Mesenchymal stem cell (in vitro differentiated cells and primary cell): ENCODE data around the gene GPR42.

Source experiments
- DNase-seq: peaks from one replicate; pipeline ENCODE4 v3.0.0-alpha.2; 2013
- H2AFZ ChIP-seq: one replicate; pipeline ENCODE4 v1.6.1; 2013; ENCODE audit warnings: low read depth, mild to moderate bottlenecking, control low read depth, inconsistent platforms, low read length, moderate library complexity
- H2AK5ac ChIP-seq: 2 replicates; pipeline ENCODE4 v1.6.1; 2013; ENCODE audit warnings: low read length, moderate library complexity, mild to moderate bottlenecking, inconsistent platforms; ENCODE audit not compliant: severe bottlenecking
- H2BK120ac ChIP-seq: one replicate; pipeline ENCODE4 v1.6.1; 2013; ENCODE audit warnings: low read depth, mild to moderate bottlenecking, inconsistent platforms, low read length, moderate library complexity
- H2BK12ac ChIP-seq, 2 experiments: one replicate each; pipeline ENCODE4 v1.6.1; 2013; ENCODE audit warnings: inconsistent platforms in 2 of 2, low read length in 2 of 2, mild to moderate bottlenecking in 2 of 2, moderate library complexity in 2 of 2, control low read depth in 1 of 2
- H2BK15ac ChIP-seq: one replicate; pipeline ENCODE4 v1.6.1; 2013; ENCODE audit warnings: mild to moderate bottlenecking, low read depth, inconsistent platforms; ENCODE audit not compliant: poor library complexity, severe bottlenecking
- H2BK5ac ChIP-seq: 2 replicates; pipeline ENCODE4 v1.6.1; 2013; ENCODE audit warnings: low read depth, mild to moderate bottlenecking, low read length, control low read depth, inconsistent platforms; ENCODE audit not compliant: poor library complexity, severe bottlenecking
- H3K14ac ChIP-seq, 2 experiments: one replicate each; pipeline ENCODE4 v1.6.1; 2013; ENCODE audit warnings: inconsistent platforms in 2 of 2, low read length in 2 of 2, control low read depth in 1 of 2, mild to moderate bottlenecking in 1 of 2, moderate library complexity in 1 of 2
- H3K18ac ChIP-seq, 2 experiments: one replicate each; pipeline ENCODE4 v1.6.1; 2013; ENCODE audit warnings: inconsistent platforms in 2 of 2, low read length in 2 of 2, control low read depth in 1 of 2, low read depth in 1 of 2, mild to moderate bottlenecking in 1 of 2
- H3K23ac ChIP-seq, 2 experiments: one replicate each; pipeline ENCODE4 v1.6.1; 2013; ENCODE audit warnings: inconsistent platforms in 2 of 2, low read length in 2 of 2, mild to moderate bottlenecking in 2 of 2, moderate library complexity in 2 of 2, control low read depth in 1 of 2
- H3K27ac ChIP-seq: 2 replicates; pipeline ENCODE4 v1.5.1; 2013; ENCODE audit warnings: mild to moderate bottlenecking, moderate library complexity, low read length, control low read depth, inconsistent platforms; ENCODE audit not compliant: poor library complexity, severe bottlenecking
- H3K27me3 ChIP-seq, 2 experiments: 2 replicates each; pipeline versions ENCODE4 v1.6.1 to v1.7.0; 2013; ENCODE audit warnings: low read length in 2 of 2, mild to moderate bottlenecking in 2 of 2, moderate library complexity in 2 of 2, control low read depth in 1 of 2, inconsistent platforms in 1 of 2; ENCODE audit not compliant: control insufficient read depth in 1 of 2, insufficient read depth in 1 of 2
- H3K36me3 ChIP-seq, 2 experiments: 2 replicates each; pipeline versions ENCODE4 v1.6.1 to v1.7.0; 2013; ENCODE audit warnings: low read length in 2 of 2, control low read depth in 1 of 2, inconsistent platforms in 1 of 2, low read depth in 1 of 2, mild to moderate bottlenecking in 1 of 2; ENCODE audit not compliant: insufficient read depth in 2 of 2, control insufficient read depth in 1 of 2
- H3K4ac ChIP-seq, 2 experiments: one replicate each; pipeline ENCODE4 v1.6.1; 2013; ENCODE audit warnings: inconsistent platforms in 2 of 2, low read length in 2 of 2, mild to moderate bottlenecking in 2 of 2, moderate library complexity in 2 of 2, control low read depth in 1 of 2, low read depth in 1 of 2
- H3K4me1 ChIP-seq: 2 replicates; pipeline ENCODE4 v1.6.1; 2013; ENCODE audit warnings: low read depth, low read length, control low read depth; ENCODE audit not compliant: control insufficient read depth, insufficient read depth
- H3K4me2 ChIP-seq: 2 replicates; pipeline ENCODE4 v1.6.1; 2013; ENCODE audit warnings: low read length, mild to moderate bottlenecking, inconsistent platforms; ENCODE audit not compliant: poor library complexity, severe bottlenecking
- H3K4me3 ChIP-seq, 2 experiments: 2 replicates each; pipeline versions ENCODE4 v1.5.1 to v1.7.0; 2013; ENCODE audit warnings: low read length in 2 of 2, mild to moderate bottlenecking in 2 of 2, control low read depth in 1 of 2, low read depth in 1 of 2; ENCODE audit not compliant: insufficient read depth in 1 of 2
- H3K79me1 ChIP-seq: replicated peaks from 2 replicates; pipeline ENCODE4 v1.6.1; 2013; ENCODE audit warnings: mild to moderate bottlenecking, control low read depth, low read length, inconsistent platforms; ENCODE audit not compliant: poor library complexity, severe bottlenecking
- H3K9ac ChIP-seq: 2 replicates; pipeline ENCODE4 v1.7.0; 2013; ENCODE audit warnings: mild to moderate bottlenecking, low read length, moderate library complexity
- H3K9me3 ChIP-seq: 2 replicates; pipeline ENCODE4 v1.7.0; 2013; ENCODE audit warnings: mild to moderate bottlenecking, low read length; ENCODE audit not compliant: control insufficient read depth
- H4K8ac ChIP-seq: one replicate; pipeline ENCODE4 v1.6.1; 2013; ENCODE audit warnings: inconsistent platforms, mild to moderate bottlenecking, low read length, moderate library complexity
- H4K91ac ChIP-seq: one replicate; pipeline ENCODE4 v1.6.1; 2013; ENCODE audit warnings: mild to moderate bottlenecking, low read length, inconsistent platforms
- WGBS: methylation state at CpG from one replicate; pipeline ENCODE4 v1.1.7; 2013; ENCODE audit warnings: mixed read lengths; 5-methylcytosine and 5-hydroxymethylcytosine counted together

Gene GPR42

DNA sequence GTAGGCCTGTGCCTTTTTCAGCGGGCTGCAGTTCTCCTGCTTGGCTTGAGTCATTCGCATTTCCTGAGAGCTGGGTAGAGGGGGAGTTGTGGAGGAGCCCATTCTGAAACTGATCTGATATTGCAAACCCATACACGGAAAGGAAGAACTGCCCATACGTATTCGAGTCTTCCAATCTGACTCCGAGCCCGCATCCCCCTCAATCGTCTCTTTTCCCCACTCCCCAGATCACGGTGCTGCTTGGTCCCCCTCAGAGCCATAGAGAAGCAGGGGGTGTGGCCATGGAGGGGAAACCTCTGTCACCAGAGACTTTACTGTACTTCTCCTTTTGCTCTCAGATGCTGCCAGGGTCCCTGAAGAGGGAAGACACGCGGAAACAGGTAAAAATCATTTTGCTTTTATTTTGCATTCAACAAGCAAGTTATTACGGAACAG lies 42.0 kb upstream of the GPR42 start, which contains the start of gene CD22:
Gene CD22 (plus strand): TSS at position 337 of the 435 bp plus-strand sequence. CDS start 2,854 bp downstream, outside the sequence.
- Histone ChIP-seq H3K9me3 (no peaks in the 10 kb centered on the region), H2BK5ac (no peak within 1 kb of the TSS)
- WGBS, result 87% methylated on average over 12 of the region's 12 CpGs

DNA sequence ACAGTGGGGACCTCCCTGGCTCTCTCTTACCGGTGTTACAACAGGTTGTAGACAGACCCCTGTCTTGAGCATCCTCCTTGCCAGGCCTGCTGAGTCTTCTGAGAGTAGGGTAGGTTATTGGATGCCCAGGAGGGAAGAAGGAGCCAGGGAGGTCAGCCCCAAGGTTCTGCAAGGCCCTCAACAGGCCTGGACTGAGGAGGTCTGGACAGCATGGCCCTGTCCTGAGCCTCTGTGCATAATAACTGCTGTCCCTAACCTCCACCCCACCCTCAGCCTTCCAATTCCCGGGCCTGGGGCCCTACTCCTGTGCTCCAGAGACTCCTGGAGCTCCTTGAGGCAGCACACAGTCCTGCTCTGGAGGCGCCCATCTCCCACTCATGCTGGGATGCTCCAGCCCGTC lies 41.5 kb upstream of the GPR42 start:
- Histone ChIP-seq H2BK15ac (no peak overlapping the region), H2BK5ac (no peak overlapping the region), H3K4me2 (no peak overlapping the region), H4K91ac (no peak overlapping the region), H3K4me3 (no peak overlapping the region), H3K23ac (no peak overlapping the region), H3K14ac (no peak overlapping the region), H4K8ac (no peak overlapping the region), H2BK120ac (no peak overlapping the region), H3K4me1 (no peaks in the 10 kb centered on the region), H2AFZ (no peak overlapping the region), H3K27me3 (peaks cover 13 to 45% of the 10 kb centered on the region in 2 experiments), H3K27ac (no peak overlapping the region), H3K9me3 (no peaks in the 10 kb centered on the region), H3K4ac (no peak overlapping the region), H3K36me3 (no peaks in the 10 kb centered on the region), H3K79me1 (no peaks in the 10 kb centered on the region), H3K18ac (no peak overlapping the region), H2AK5ac (no peak overlapping the region), H3K9ac (no peak overlapping the region), H2BK12ac (no peak overlapping the region)
- 63% methylated on average over 4 of the region's 4 CpGs for WGBS
- no peak for DNase-seq

More for the DNA sequence above, 42.0 kb upstream of the GPR42 start, which contains the start of gene CD22:
- Histone ChIP-seq H2BK12ac (no peak within 1 kb of the TSS), H3K4me3 (no peak within 1 kb of the TSS), H3K27ac (no peak within 1 kb of the TSS), H3K23ac (no peak within 1 kb of the TSS), H4K8ac (no peak within 1 kb of the TSS), H2BK120ac (no peak within 1 kb of the TSS), H3K36me3 (no peaks in the 10 kb centered on the region), H2AFZ (no peak within 1 kb of the TSS), H3K4me2 (no peak within 1 kb of the TSS), H4K91ac (no peak within 1 kb of the TSS), H3K14ac (no peak within 1 kb of the TSS), H3K27me3 (peaks cover 13 to 43% of the 10 kb centered on the region in 2 experiments), H3K9ac (no peak within 1 kb of the TSS), H3K4me1 (no peaks in the 10 kb centered on the region), H2BK15ac (no peak within 1 kb of the TSS), H3K4ac (no peak within 1 kb of the TSS), H3K79me1 (no peaks in the 10 kb centered on the region), H3K18ac (no peak within 1 kb of the TSS), H2AK5ac (no peak within 1 kb of the TSS)
- DNase-seq, result no peak

DNA sequence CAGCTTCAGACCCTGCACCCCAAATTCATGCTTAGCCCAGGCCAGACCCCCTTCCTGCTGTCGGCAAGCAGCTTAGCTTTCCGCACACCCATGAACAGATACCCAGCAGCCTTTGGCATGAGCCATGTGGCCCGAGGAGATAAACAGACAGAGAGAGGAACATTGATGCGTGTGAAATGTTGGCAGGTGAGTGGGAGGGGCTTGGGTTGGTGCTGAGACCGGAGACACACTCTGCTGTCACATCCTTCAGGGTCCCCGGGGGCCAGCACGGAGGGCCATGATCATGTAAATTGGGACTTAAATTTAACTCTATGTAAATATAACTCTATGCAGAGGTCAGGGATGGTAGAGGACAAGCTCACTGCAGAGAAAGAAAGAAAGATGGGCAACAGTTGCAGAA lies 40.4 kb upstream of the GPR42 start:
- H2BK15ac ChIP-seq, result no peak overlapping the region
- no peak overlapping the region for H3K14ac ChIP-seq
- H3K79me1 ChIP-seq, result no peaks in the 10 kb centered on the region
- WGBS, result 87% methylated on average over 5 of the region's 7 CpGs
- H3K27me3 ChIP-seq, result peaks cover 13 to 45% of the 10 kb centered on the region in 2 experiments
- no peak overlapping the region for H4K91ac ChIP-seq
- H2AK5ac ChIP-seq, result no peak overlapping the region
- H3K4me3 ChIP-seq, result no peak overlapping the region
- no peak overlapping the region for H2AFZ ChIP-seq
- H3K36me3 ChIP-seq, result no peaks in the 10 kb centered on the region
- H3K4me1 ChIP-seq, result no peaks in the 10 kb centered on the region
- no peak overlapping the region for H3K4me2 ChIP-seq
- H3K4ac ChIP-seq, result no peak overlapping the region
- H3K9me3 ChIP-seq, result no peaks in the 10 kb centered on the region
- no peak overlapping the region for H3K27ac ChIP-seq
- no peak for DNase-seq
- H2BK5ac ChIP-seq, result no peak overlapping the region
- no peak overlapping the region for H3K23ac ChIP-seq
- no peak overlapping the region for H4K8ac ChIP-seq
- no peak overlapping the region for H2BK12ac ChIP-seq
- no peak overlapping the region for H3K18ac ChIP-seq
- no peak overlapping the region for H2BK120ac ChIP-seq
- H3K9ac ChIP-seq, result no peak overlapping the region

DNA sequence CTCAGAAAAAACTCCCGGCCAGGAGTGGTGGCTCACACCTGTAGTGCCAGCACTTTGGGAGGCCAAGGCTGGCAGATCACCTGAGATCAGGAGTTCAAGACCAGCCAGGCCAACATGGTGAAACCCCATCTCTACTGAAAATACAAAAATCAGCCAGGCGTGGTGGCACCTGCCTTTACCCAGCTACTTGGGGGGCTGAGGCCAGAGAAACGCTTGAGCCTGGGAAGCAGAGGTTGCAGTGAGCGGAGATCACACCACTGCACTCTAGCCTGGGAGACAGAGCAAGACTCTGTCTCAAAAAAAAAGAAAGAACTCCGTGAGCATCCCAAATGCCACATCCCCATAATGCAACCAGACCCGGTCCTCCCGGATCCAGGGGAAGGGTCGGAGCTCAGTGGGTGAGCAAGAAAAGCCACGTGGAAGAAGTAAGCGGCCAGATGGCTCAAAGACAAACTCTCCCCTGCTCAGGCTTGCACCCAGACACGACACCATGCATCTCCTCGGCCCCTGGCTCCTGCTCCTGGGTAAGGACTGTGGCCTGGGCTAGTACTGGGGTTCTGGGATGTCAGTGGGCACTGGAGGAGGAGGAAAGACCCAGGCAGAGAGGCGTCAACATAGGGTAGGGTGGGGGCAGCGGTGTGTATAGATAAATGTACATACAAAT lies 39.2 kb upstream of the GPR42 start:
- Histone ChIP-seq H3K79me1 (no peaks in the 10 kb centered on the region), H2BK5ac (no peak overlapping the region), H4K91ac (no peak overlapping the region), H3K36me3 (no peaks in the 10 kb centered on the region), H4K8ac (no peak overlapping the region), H3K27me3 (peaks cover 12 to 45% of the 10 kb centered on the region in 2 experiments), H2AK5ac (no peak overlapping the region), H2BK15ac (no peak overlapping the region), H3K9ac (no peak overlapping the region), H3K23ac (peak overlapping the region in 1 of 2 experiments; percentile 51), H3K4me1 (no peaks in the 10 kb centered on the region), H3K14ac (no peak overlapping the region), H2AFZ (no peak overlapping the region), H3K4me3 (no peak overlapping the region), H3K4ac (no peak overlapping the region), H3K4me2 (no peak overlapping the region), H3K9me3 (no peaks in the 10 kb centered on the region), H2BK12ac (no peak overlapping the region), H3K18ac (no peak overlapping the region), H2BK120ac (no peak overlapping the region), H3K27ac (no peak overlapping the region)
- WGBS, result 71% methylated on average over 11 of the region's 14 CpGs
- no peak for DNase-seq
